Measurements from ENCODE around the gene SLC6A3. TPM values are rescaled to one million over a fixed set of nuclear protein-coding genes. Genes with fewer than 3 reads are reported as not detected.
"Not testable (repeated sequence)": the region's sequence is repeated elsewhere in the genome, so short reads cannot be mapped to it uniquely, and the experiment has no call there.

Gene SLC6A3
- total and polyA plus RNA-seq, 4 donors, result 0.95 to 12.0 (median 1.5) TPM

DNA sequence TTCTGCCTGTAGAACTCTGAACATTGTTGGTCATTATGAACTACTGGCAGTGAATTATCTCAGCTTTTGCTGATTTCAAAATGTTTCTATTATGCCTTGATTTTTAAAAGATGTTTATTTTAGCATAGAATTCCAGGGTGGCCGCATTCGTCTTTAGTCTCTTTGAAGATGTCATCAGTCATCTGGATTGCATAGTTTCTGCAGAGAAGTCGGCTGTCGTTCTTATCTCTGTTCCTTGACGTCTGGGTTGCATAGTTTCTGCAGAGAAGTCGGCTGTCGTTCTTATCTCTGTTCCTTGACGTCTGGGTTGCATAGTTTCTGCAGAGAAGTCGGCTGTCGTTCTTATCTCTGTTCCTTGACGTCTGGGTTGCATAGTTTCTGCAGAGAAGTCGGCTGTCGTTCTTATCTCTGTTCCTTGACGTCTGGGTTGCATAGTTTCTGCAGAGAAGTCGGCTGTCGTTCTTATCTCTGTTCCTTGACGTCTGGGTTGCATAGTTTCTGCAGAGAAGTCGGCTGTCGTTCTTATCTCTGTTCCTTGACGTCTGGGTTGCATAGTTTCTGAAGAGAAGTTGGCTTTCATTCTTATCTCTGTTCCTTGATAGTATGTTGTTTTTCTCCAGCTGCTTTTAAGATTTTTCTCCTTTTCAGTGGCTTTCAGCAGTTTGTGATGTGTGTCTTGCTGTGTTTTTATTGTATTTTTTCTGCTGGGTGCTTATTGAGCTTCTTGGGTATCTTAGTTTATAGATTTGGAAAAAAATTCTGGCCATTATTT is 11.1 kb upstream of the SLC6A3 start:
- not testable (repeated sequence) for H3K27me3 ChIP-seq (ENCODE audit: control insufficient read depth, insufficient read depth, low read length); H3K4me1 ChIP-seq (ENCODE audit: control insufficient read depth, insufficient read depth, low read length); DNase-seq (ENCODE audit: low read depth in 4 of 6, low spot score in 6 of 6); H3K27ac ChIP-seq (ENCODE audit: low read depth, low read length); H3K4me3 ChIP-seq (ENCODE audit: low read depth, low read length)
- peaks cover 13% of the 10 kb centered on the region for H3K9me3 ChIP-seq (ENCODE audit: control insufficient read depth, insufficient read depth, low read length)
- WGBS (ENCODE audit: insufficient coverage), result 87% methylated on average over 3 of the region's 20 CpGs
- H3K36me3 ChIP-seq (ENCODE audit: control insufficient read depth, insufficient read depth, low read length), result peaks cover 16% of the 10 kb centered on the region

DNA sequence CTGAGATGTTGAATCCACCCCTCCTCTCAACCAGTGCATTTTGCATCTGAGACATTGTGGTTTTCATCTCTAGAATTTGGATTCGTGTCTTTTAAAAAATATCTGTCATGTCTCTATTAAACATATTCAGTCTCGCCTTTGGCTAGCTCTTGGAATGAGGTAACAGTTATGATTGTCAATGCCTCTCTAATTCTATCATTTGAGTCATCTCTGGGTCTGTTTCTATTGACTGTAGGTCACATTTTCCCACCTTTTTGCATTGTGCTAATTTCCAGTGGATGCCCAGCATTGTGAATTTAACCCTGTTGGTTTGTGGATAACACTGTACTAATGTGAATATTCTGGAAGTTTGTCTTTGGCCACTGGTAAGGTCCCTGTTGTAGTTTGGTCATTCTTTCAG is 8.4 kb upstream of the SLC6A3 start:
- Histone ChIP-seq H3K27ac (ENCODE audit: low read depth, low read length) (no peak overlapping the region), H3K27me3 (ENCODE audit: control insufficient read depth, insufficient read depth, low read length) (peaks cover 5% of the 10 kb centered on the region), H3K4me1 (ENCODE audit: control insufficient read depth, insufficient read depth, low read length) (no peaks in the 10 kb centered on the region), H3K36me3 (ENCODE audit: control insufficient read depth, insufficient read depth, low read length) (peaks cover 5% of the 10 kb centered on the region), H3K4me3 (ENCODE audit: low read depth, low read length) (no peak overlapping the region), H3K9me3 (ENCODE audit: control insufficient read depth, insufficient read depth, low read length) (peaks cover 14% of the 10 kb centered on the region)
- no peak for DNase-seq (ENCODE audit: low read depth in 4 of 6, low spot score in 6 of 6)
- WGBS (ENCODE audit: insufficient coverage), result no CpG with 5 or more reads among the region's 2 CpGs

DNA sequence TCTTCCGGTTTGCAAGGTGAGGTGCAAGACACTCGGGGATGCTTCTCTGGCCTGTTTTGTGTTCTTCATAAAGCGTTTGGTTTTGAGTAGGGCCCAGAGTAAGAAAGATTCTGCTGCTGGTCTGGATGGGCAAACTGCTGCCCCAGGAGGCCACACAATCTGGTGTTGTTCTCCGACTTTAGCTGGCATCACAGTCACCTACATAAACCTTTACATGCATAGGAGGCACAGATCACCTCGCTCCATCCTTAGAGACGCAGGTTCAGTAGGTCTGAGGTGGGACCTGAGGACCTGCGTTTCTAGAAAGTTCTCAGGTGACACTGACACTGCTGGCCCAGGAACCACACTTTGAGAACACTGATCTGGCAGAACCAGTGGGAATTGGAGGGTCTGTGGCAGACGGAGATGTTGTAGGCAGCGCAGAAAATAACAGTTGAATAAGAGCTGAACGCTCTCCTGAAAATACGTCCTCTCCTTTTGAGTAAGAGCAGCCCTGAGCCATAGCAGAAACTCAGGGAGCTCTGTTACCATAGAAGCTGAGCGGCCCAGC is 3.9 kb upstream of the SLC6A3 start:
- peaks cover 43% of the 10 kb centered on the region for H3K27me3 ChIP-seq (ENCODE audit: control insufficient read depth, insufficient read depth, low read length)
- DNase-seq (ENCODE audit: low read depth in 4 of 6, low spot score in 6 of 6), result no peak
- 90% methylated on average over 11 of the region's 12 CpGs for WGBS (ENCODE audit: insufficient coverage)
- H3K36me3 ChIP-seq (ENCODE audit: control insufficient read depth, insufficient read depth, low read length), result no peaks in the 10 kb centered on the region
- peaks cover 4% of the 10 kb centered on the region for H3K9me3 ChIP-seq (ENCODE audit: control insufficient read depth, insufficient read depth, low read length)
- H3K27ac ChIP-seq (ENCODE audit: low read depth, low read length), result no peak overlapping the region
- H3K4me3 ChIP-seq (ENCODE audit: low read depth, low read length), result no peak overlapping the region
- peaks cover 12% of the 10 kb centered on the region for H3K4me1 ChIP-seq (ENCODE audit: control insufficient read depth, insufficient read depth, low read length)

DNA sequence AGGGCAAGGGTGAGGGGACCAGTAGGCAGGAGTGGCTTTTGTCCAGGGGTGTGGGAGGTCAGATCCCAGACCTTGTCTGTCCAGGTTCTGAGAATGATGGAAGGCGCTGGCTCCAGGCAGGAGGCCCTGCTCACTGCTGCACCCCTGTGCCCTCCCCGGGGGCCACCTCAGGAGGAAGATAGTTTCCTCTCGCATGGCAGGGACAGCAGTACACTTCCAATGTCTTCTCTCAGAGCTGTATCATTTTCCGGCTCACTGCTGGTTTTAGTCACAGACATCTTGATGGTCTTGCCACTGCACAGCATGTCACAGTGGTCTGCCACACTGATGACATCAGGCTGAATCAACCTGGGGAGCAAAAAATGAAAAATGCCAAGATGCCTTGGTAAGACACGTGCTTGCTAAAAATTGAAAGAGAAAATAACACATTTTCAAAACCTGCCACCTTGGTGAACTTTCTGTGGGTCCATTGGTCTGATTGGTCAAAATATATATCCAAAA is 3.3 kb upstream of the SLC6A3 start:
- Histone ChIP-seq H3K9me3 (ENCODE audit: control insufficient read depth, insufficient read depth, low read length) (peaks cover 4% of the 10 kb centered on the region), H3K27ac (ENCODE audit: low read depth, low read length) (no peak overlapping the region), H3K36me3 (ENCODE audit: control insufficient read depth, insufficient read depth, low read length) (no peaks in the 10 kb centered on the region), H3K4me3 (ENCODE audit: low read depth, low read length) (no peak overlapping the region), H3K27me3 (ENCODE audit: control insufficient read depth, insufficient read depth, low read length) (peaks cover 49% of the 10 kb centered on the region), H3K4me1 (ENCODE audit: control insufficient read depth, insufficient read depth, low read length) (peaks cover 12% of the 10 kb centered on the region)
- DNase-seq (ENCODE audit: low read depth in 4 of 6, low spot score in 6 of 6), result no peak
- 72% methylated on average over 4 of the region's 5 CpGs for WGBS (ENCODE audit: insufficient coverage)

DNA sequence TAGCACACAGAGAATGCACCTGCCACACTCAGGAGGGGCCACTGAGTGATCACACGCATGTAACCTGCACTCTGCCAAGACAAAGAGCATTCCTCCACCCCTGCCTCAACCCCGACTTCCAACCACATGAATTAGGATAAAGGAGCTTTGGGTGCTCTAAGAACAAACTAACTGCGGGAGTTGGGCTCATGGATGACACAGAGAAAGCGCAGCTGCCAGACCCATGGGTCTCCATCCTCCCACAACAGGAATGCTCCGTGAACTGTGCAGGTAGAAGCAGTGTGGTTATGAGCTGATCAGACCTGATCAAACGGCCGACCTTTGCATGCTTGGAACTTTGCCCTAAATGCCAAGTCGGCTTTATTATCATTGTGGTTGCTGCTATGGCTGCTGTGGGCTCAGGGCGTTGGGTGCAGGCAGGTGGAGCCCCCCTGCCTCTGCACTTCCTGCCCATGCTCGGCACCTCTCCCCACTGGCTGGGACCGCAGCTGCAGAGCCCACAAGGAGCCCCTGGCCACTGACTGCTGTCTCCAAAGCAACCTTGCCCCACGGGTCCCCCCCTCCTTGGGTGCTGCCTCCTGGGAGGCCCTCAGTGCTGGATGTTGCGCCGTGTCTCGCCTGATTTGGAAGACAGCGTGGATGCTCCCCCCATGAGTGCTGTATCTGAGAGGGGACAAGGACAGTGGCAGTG is 2.6 kb upstream of the SLC6A3 start:
- DNase-seq (ENCODE audit: low read depth in 4 of 6, low spot score in 6 of 6), result no peak
- H3K36me3 ChIP-seq (ENCODE audit: control insufficient read depth, insufficient read depth, low read length), result no peaks in the 10 kb centered on the region
- H3K27me3 ChIP-seq (ENCODE audit: control insufficient read depth, insufficient read depth, low read length), result peaks cover 56% of the 10 kb centered on the region
- peaks cover 12% of the 10 kb centered on the region for H3K4me1 ChIP-seq (ENCODE audit: control insufficient read depth, insufficient read depth, low read length)
- peaks cover 2% of the 10 kb centered on the region for H3K9me3 ChIP-seq (ENCODE audit: control insufficient read depth, insufficient read depth, low read length)
- H3K27ac ChIP-seq (ENCODE audit: low read depth, low read length), result no peak overlapping the region
- WGBS (ENCODE audit: insufficient coverage), result 72% methylated on average over 13 of the region's 16 CpGs
- H3K4me3 ChIP-seq (ENCODE audit: low read depth, low read length), result no peak overlapping the region

- H3K4me3 ChIP-seq (ENCODE audit: low read depth, low read length), result no peak overlapping the region
- no peaks in the 10 kb centered on the region for H3K36me3 ChIP-seq (ENCODE audit: control insufficient read depth, insufficient read depth, low read length)
- 42% methylated on average over 9 of the region's 16 CpGs for WGBS (ENCODE audit: insufficient coverage)
- DNase-seq (ENCODE audit: low read depth in 4 of 6, low spot score in 6 of 6), result no peak
- H3K4me1 ChIP-seq (ENCODE audit: control insufficient read depth, insufficient read depth, low read length), result peaks cover 12% of the 10 kb centered on the region
- peaks cover 2% of the 10 kb centered on the region for H3K9me3 ChIP-seq (ENCODE audit: control insufficient read depth, insufficient read depth, low read length)
- no peak overlapping the region for H3K27ac ChIP-seq (ENCODE audit: low read depth, low read length)
- peaks cover 66% of the 10 kb centered on the region for H3K27me3 ChIP-seq (ENCODE audit: control insufficient read depth, insufficient read depth, low read length)
Measured at GRCh38 chr5:1446602-1447343, 1.5 kb upstream of the SLC6A3 start.

DNA sequence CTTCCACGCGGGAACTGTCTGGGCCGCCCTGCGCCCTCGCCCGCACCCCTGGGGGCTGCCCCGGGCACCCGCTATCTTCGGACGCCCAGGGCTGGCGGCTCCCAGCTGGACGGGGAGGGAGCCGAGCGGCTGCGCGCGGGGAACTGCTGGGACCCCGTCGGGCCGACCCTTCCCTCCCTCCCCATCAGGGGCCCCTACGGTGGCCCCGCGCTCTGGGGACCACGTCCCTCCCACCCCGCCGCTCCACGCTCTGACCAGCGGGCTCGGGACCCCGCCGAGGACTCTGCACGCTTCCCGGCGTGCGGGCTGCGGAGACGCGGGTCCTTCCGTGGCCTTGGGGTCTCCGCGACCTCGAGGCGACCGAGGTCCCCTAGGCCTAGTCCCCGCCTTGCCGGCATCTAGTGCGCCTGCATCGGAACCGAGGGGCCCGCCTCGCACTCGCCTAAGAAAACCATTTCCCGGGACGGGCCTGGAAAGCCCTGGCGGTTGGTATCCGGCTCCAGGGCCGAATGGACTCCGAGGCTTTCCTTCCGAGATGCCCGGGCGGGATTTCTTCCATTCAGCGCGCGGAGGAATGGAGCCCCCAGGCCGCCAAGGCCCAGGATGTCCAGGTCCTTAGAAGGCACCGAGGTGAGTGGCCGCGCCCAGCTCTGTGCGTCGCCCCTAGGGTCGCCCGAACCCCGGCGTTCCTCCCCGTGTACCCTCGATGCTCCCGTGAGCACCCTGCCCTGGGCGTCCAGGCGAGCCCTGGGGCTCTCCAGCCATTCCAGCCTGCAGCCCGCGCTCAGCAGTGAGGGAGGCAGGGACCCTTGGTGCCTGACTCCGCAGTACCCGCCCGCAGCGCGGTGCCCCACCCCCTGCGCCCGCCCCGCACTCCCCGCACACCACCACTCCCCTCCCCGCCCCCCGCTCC is 705 bp upstream of the SLC6A3 start:
- Histone ChIP-seq H3K4me1 (ENCODE audit: control insufficient read depth, insufficient read depth, low read length) (peaks cover 12% of the 10 kb centered on the region), H3K4me3 (ENCODE audit: low read depth, low read length) (no peak overlapping the region), H3K9me3 (ENCODE audit: control insufficient read depth, insufficient read depth, low read length) (peaks cover 2% of the 10 kb centered on the region), H3K27me3 (ENCODE audit: control insufficient read depth, insufficient read depth, low read length) (peaks cover 69% of the 10 kb centered on the region), H3K27ac (ENCODE audit: low read depth, low read length) (no peak overlapping the region), H3K36me3 (ENCODE audit: control insufficient read depth, insufficient read depth, low read length) (no peaks in the 10 kb centered on the region)
- 2% methylated on average over 81 of the region's 92 CpGs for WGBS (ENCODE audit: insufficient coverage)
- no peak for DNase-seq (ENCODE audit: low read depth in 4 of 6, low spot score in 6 of 6)

- no peak overlapping the region for H3K4me3 ChIP-seq (ENCODE audit: low read depth, low read length)
- WGBS (ENCODE audit: insufficient coverage), result 5% methylated on average over 66 of the region's 68 CpGs
Measured at GRCh38 chr5:1444361-1445189, 665 bp downstream of the SLC6A3 start.

More at GRCh38 chr5:1444361-1445189, 665 bp downstream of the SLC6A3 start:
- Histone ChIP-seq H3K4me1 (ENCODE audit: control insufficient read depth, insufficient read depth, low read length) (peaks cover 12% of the 10 kb centered on the region), H3K9me3 (ENCODE audit: control insufficient read depth, insufficient read depth, low read length) (peaks cover 2% of the 10 kb centered on the region), H3K27ac (ENCODE audit: low read depth, low read length) (no peak overlapping the region), H3K36me3 (ENCODE audit: control insufficient read depth, insufficient read depth, low read length) (no peaks in the 10 kb centered on the region), H3K27me3 (ENCODE audit: control insufficient read depth, insufficient read depth, low read length) (peaks cover 68% of the 10 kb centered on the region)
- no peak for DNase-seq (ENCODE audit: low read depth in 4 of 6, low spot score in 6 of 6)
